ENCODE results near the gene DNAL1. TPM values are rescaled to one million over a fixed set of nuclear protein-coding genes. Genes with fewer than 3 reads are reported as not detected.

DNAL1 gene
- total RNA-seq, 5 donors from 2014 or later (not counting 1 experiment from before 2014, with no cell fraction given) = 5.5 to 7.2 (median 6.2) TPM

DNA sequence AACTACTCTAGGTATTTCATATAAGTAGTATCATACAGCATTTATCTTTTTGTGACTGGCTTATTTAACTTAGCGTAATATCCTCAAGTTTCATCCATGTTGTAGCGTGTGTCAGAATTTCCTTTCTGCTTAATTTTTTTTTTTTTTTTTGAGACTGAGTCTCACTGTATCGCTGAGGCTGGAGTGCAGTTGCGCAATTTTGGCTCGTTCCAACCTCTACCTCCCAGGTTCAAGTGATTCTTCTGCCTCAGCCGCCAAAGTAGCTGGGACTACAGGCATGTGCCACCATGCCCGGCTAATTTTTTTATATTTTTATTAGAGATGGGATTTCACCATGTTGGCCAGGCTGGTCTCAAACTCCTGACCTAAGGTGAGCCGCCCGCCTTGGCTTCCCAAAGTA, 40.5 kb downstream of the DNAL1 start:
- no peaks in the 10 kb centered on the region for H3K4me1 Mint-ChIP-seq
- H3K4me3 Mint-ChIP-seq = no peak overlapping the region
- H3K27me3 Mint-ChIP-seq = no peaks in the 10 kb centered on the region
- Histone ChIP-seq H3K27me3 (replicated peaks in 1 of 2; ENCODE audit: control insufficient read depth in 2 of 2, extremely low read depth in 1 of 2, insufficient read depth in 2 of 2, low read length in 1 of 2) (no peaks in the 10 kb centered on the region), H3K36me3 (ENCODE audit: control insufficient read depth in 2 of 2, extremely low read depth in 1 of 2, insufficient read depth in 1 of 2, low read length in 1 of 2) (no peaks in the 10 kb centered on the region), H3K9me3 (no peaks in the 10 kb centered on the region), H3K27ac (ENCODE audit: low read length) (no peak overlapping the region), H3K4me1 (ENCODE audit: control insufficient read depth in 1 of 2, extremely low read depth in 1 of 2, insufficient read depth in 2 of 2, low read length in 2 of 2) (no peaks in the 10 kb centered on the region), H3K4me3 (ENCODE audit: control insufficient read depth in 1 of 2, extremely low read depth in 1 of 2, low read length in 1 of 2) (no peak overlapping the region)
- no peak overlapping the region for H3K27ac Mint-ChIP-seq
- CTCF ChIA-PET = interaction anchor here in 1 of 2 donors (0.6 kb wide), 1 partner anchor 1183 kb away, joined by 4 read pairs; no protein-coding TSS in a partner anchor
- ATAC-seq (replicated peaks in 1 of 4) (no peak), DNase-seq (no peak)
- peaks cover 7% of the 10 kb centered on the region for H3K36me3 Mint-ChIP-seq
- H3K9me3 Mint-ChIP-seq = no peaks in the 10 kb centered on the region
- POLR2A ChIA-PET = interaction anchor here in 1 of 2 donors (0.6 kb wide), 1 partner anchor 9 kb away, joined by 10 read pairs; no protein-coding TSS in a partner anchor
- WGBS (ENCODE audit: insufficient coverage) = 100% methylated on average over 1 of the region's 9 CpGs

DNA sequence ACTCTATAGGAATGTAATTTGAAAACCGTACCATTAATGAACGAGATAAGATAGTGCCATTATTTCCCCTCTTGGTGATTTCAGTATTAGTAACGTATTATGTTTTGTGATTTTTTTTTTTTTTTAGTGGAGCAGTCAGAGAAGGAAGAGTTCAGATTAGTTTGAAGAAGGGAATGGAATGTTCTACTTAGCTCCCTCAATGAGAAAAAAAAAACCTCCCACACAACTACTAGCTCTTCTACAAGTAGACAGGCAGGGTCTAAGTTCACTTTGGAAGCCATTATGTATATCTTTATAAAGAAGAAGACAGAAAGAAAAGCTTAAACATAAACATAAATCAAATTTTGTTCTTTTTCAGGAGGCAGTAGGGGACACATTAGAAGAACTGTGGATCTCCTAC, 42.1 kb downstream of the DNAL1 start:
- Mint-ChIP-seq H3K27me3 (no peaks in the 10 kb centered on the region), H3K9me3 (no peaks in the 10 kb centered on the region)

DNA sequence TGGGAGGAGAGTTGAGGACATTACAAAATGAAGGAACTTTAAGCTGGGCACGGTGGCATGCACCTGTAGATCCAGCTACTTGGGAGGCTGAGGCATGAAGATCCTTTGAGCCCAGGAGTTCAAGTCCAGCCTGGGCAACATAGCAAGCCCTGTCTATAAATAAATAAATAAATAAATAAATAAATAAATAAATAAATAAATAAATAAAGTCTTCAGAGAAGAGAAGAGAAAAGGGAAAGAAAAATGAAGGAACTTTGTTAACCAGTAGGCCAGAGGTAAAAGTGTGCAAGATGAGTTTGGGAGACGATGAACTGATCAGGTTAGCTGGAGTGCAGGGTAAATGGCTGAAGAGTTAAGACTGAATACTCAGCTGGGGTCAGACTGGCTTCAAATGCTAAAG, 49.3 kb downstream of the DNAL1 start:
- Mint-ChIP-seq H3K27me3 (no peaks in the 10 kb centered on the region), H3K4me3 (no peak overlapping the region), H3K27ac (no peak overlapping the region), H3K36me3 (peaks cover 24% of the 10 kb centered on the region), H3K4me1 (peaks cover 0 to 11% (median 7%) of the 10 kb centered on the region in 3 donors), H3K9me3 (no peaks in the 10 kb centered on the region)
- Histone ChIP-seq H3K4me3 (ENCODE audit: control insufficient read depth in 1 of 2, extremely low read depth in 1 of 2, low read length in 1 of 2) (no peak overlapping the region), H3K27me3 (replicated peaks in 1 of 2; ENCODE audit: control insufficient read depth in 2 of 2, extremely low read depth in 1 of 2, insufficient read depth in 2 of 2, low read length in 1 of 2) (no peaks in the 10 kb centered on the region), H3K4me1 (ENCODE audit: control insufficient read depth in 1 of 2, extremely low read depth in 1 of 2, insufficient read depth in 2 of 2, low read length in 2 of 2) (no peaks in the 10 kb centered on the region), H3K36me3 (ENCODE audit: control insufficient read depth in 2 of 2, extremely low read depth in 1 of 2, insufficient read depth in 1 of 2, low read length in 1 of 2) (no peaks in the 10 kb centered on the region), H3K9me3 (no peaks in the 10 kb centered on the region), H3K27ac (ENCODE audit: low read length) (no peak overlapping the region)
- WGBS (ENCODE audit: insufficient coverage) = 100% methylated on average over 1 of the region's 2 CpGs
- no peak for ATAC-seq (replicated peaks in 1 of 4)
- CTCF ChIA-PET = interaction anchor here in 1 of 2 donors (0.6 kb wide), 1 partner anchor 8 kb away, joined by 3 read pairs; no protein-coding TSS in a partner anchor
- POLR2A ChIA-PET = no interaction called here
- no peak for DNase-seq

More for the DNA sequence above, 42.1 kb downstream of the DNAL1 start:
- no peaks in the 10 kb centered on the region for H3K36me3 ChIP-seq (ENCODE audit: control insufficient read depth in 2 of 2, extremely low read depth in 1 of 2, insufficient read depth in 1 of 2, low read length in 1 of 2)
- POLR2A ChIA-PET = interaction anchor here in 1 of 2 donors (0.7 kb wide), 1 partner anchor 824 kb away, joined by 3 read pairs; no protein-coding TSS in a partner anchor
- CTCF ChIA-PET = interaction anchor here in 1 of 2 donors (0.5 kb wide), 1 partner anchor 132 kb away, joined by 4 read pairs; no protein-coding TSS in a partner anchor
- no peak overlapping the region for H3K27ac ChIP-seq (ENCODE audit: low read length)
- H3K27ac Mint-ChIP-seq = no peak overlapping the region
- no CpG with 5 or more reads among the region's 3 CpGs for WGBS (ENCODE audit: insufficient coverage)
- H3K27me3 ChIP-seq (replicated peaks in 1 of 2; ENCODE audit: control insufficient read depth in 2 of 2, extremely low read depth in 1 of 2, insufficient read depth in 2 of 2, low read length in 1 of 2) = no peaks in the 10 kb centered on the region
- H3K4me1 Mint-ChIP-seq = no peaks in the 10 kb centered on the region
- no peaks in the 10 kb centered on the region for H3K9me3 ChIP-seq
- DNase-seq = no peak
- H3K4me1 ChIP-seq (ENCODE audit: control insufficient read depth in 1 of 2, extremely low read depth in 1 of 2, insufficient read depth in 2 of 2, low read length in 2 of 2) = no peaks in the 10 kb centered on the region
- no peak overlapping the region for H3K4me3 Mint-ChIP-seq
- peaks cover 7% of the 10 kb centered on the region for H3K36me3 Mint-ChIP-seq
- no peak for ATAC-seq (replicated peaks in 1 of 4)
- no peak overlapping the region for H3K4me3 ChIP-seq (ENCODE audit: control insufficient read depth in 1 of 2, extremely low read depth in 1 of 2, low read length in 1 of 2)

DNA sequence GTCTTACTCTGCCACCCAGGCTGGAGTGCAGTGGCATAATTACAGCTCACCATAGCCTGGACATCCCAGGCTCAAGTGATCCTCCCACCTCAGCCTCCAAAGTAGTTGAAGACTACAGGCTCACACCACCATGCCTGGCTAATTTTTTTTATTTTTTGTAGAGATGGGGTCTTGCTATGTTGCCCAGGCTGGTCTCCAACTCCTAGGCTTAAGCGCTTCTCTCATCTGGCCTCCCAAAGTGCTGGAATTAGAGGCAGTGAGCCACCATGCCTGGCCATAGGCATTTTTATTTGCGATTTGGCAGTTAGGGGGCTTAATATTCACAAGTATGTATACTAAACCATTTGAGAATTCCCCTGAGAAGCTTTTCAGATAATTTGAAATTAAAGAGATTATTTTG, 50.3 kb downstream of the DNAL1 start:
- Histone ChIP-seq H3K9me3 (no peaks in the 10 kb centered on the region), H3K27me3 (replicated peaks in 1 of 2; ENCODE audit: control insufficient read depth in 2 of 2, extremely low read depth in 1 of 2, insufficient read depth in 2 of 2, low read length in 1 of 2) (no peaks in the 10 kb centered on the region), H3K36me3 (ENCODE audit: control insufficient read depth in 2 of 2, extremely low read depth in 1 of 2, insufficient read depth in 1 of 2, low read length in 1 of 2) (no peaks in the 10 kb centered on the region), H3K27ac (ENCODE audit: low read length) (no peak overlapping the region), H3K4me3 (ENCODE audit: control insufficient read depth in 1 of 2, extremely low read depth in 1 of 2, low read length in 1 of 2) (no peak overlapping the region), H3K4me1 (ENCODE audit: control insufficient read depth in 1 of 2, extremely low read depth in 1 of 2, insufficient read depth in 2 of 2, low read length in 2 of 2) (no peaks in the 10 kb centered on the region)
- WGBS (ENCODE audit: insufficient coverage) = no CpG with 5 or more reads among the region's 2 CpGs
- H3K27me3 Mint-ChIP-seq = no peaks in the 10 kb centered on the region
- DNase-seq (no peak), ATAC-seq (replicated peaks in 1 of 4) (no peak)
- H3K4me1 Mint-ChIP-seq = peaks cover 0 to 11% (median 7%) of the 10 kb centered on the region in 3 donors
- POLR2A ChIA-PET = interaction anchor here in 1 of 2 donors (0.6 to 0.7 kb wide), 2 partner anchors 10 to 15 kb away, joined by 8 to 10 read pairs; no protein-coding TSS in a partner anchor
- H3K4me3 Mint-ChIP-seq = no peak overlapping the region
- CTCF ChIA-PET = no interaction called here
- no peaks in the 10 kb centered on the region for H3K9me3 Mint-ChIP-seq
- H3K36me3 Mint-ChIP-seq = peaks cover 24% of the 10 kb centered on the region
- no peak overlapping the region for H3K27ac Mint-ChIP-seq

DNA sequence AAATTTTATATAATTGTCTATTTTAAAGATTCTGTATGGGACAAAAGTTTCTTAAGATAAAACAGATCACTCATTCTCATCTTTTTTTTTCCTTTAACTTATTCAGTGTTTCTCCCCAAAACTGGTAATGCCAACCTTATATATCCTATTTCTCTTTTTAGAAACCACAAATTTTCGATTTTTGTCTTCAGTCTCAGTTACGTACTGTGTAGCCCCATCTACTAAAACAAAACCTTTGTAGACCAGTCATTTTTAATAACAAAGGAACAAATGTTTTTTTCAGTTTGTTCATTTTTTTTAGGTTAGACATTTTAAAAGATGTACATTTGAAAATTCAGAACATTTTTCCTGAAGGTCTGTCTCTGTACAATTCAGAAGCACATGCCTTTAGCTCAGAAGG, 51.2 kb downstream of the DNAL1 start:
- peaks cover 24% of the 10 kb centered on the region for H3K36me3 Mint-ChIP-seq
- POLR2A ChIA-PET = no interaction called here
- H3K4me3 Mint-ChIP-seq = no peak overlapping the region

DNA sequence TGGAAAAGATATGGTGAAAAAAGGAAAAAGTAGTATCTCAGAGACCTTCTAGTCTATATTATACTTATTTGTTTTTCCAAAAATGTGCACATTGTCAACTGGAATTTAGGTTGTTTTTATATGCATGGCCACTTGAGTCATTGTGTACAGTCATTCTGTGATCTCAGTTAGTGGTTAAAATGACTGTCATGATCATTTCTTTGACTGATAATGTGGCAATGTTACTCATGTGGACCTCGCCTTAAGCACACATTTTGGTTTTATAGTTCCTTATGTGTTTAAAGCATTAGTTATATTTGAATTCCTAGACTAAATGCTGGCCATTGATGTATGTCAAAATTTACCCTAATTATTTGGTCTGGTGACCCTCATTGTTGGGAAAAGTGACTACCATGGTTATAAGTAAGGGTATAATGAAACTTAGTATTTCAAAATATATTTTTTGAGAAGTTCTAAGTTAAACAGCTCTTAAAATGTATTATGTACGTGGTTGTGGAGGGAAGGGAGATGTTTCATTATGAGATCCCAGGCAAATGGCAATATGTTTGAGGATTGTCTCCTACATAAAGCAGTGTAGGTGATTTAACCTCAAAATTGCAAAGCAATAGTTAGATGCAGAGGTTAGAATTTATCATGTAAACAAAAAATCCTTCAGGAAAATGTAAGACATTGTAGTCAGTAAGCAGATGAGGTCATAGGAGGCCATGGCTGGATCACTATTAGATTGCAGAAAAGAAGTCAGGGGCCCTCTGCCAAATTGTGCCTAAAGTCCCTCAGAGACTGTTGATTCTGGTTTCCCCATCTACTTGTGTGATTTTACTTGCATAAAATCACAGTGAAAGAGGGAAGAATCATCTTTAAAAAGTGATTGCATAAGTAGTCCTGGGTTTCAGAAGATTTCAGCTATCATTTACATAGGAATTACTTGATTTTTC, 51.9 kb downstream of the DNAL1 start:
- peak in 1 of 4 experiments; percentile 35 for ATAC-seq (replicated peaks in 1 of 4)
- ChIA-PET POLR2A (interaction anchor here in 1 of 2 donors (0.5 kb wide), 1 partner anchor 23 kb away, joined by 3 read pairs; no protein-coding TSS in a partner anchor), CTCF (no interaction called here)
- no peaks in the 10 kb centered on the region for H3K27me3 Mint-ChIP-seq
- no peak overlapping the region for H3K27ac Mint-ChIP-seq
- H3K9me3 ChIP-seq = no peaks in the 10 kb centered on the region
- no peak overlapping the region for H3K27ac ChIP-seq (ENCODE audit: low read length)
- H3K4me1 Mint-ChIP-seq = peaks cover 0 to 13% (median 7%) of the 10 kb centered on the region in 3 donors
- H3K4me3 ChIP-seq (ENCODE audit: control insufficient read depth in 1 of 2, extremely low read depth in 1 of 2, low read length in 1 of 2) = no peak overlapping the region
- no peak overlapping the region for H3K4me3 Mint-ChIP-seq
- H3K36me3 Mint-ChIP-seq = peaks cover 24% of the 10 kb centered on the region
- no peaks in the 10 kb centered on the region for H3K27me3 ChIP-seq (replicated peaks in 1 of 2; ENCODE audit: control insufficient read depth in 2 of 2, extremely low read depth in 1 of 2, insufficient read depth in 2 of 2, low read length in 1 of 2)
- no peaks in the 10 kb centered on the region for H3K4me1 ChIP-seq (ENCODE audit: control insufficient read depth in 1 of 2, extremely low read depth in 1 of 2, insufficient read depth in 2 of 2, low read length in 2 of 2)
- no peaks in the 10 kb centered on the region for H3K9me3 Mint-ChIP-seq
- H3K36me3 ChIP-seq (ENCODE audit: control insufficient read depth in 2 of 2, extremely low read depth in 1 of 2, insufficient read depth in 1 of 2, low read length in 1 of 2) = no peaks in the 10 kb centered on the region
- no peak for DNase-seq
- 10% methylated on average over 2 of the region's 2 CpGs for WGBS (ENCODE audit: insufficient coverage)

More for the DNA sequence above, 51.2 kb downstream of the DNAL1 start:
- Mint-ChIP-seq H3K4me1 (peaks cover 0 to 13% (median 7%) of the 10 kb centered on the region in 3 donors), H3K27me3 (no peaks in the 10 kb centered on the region), H3K27ac (no peak overlapping the region), H3K9me3 (no peaks in the 10 kb centered on the region)
- DNase-seq = no peak
- CTCF ChIA-PET = no interaction called here
- Histone ChIP-seq H3K27ac (ENCODE audit: low read length) (no peak overlapping the region), H3K27me3 (replicated peaks in 1 of 2; ENCODE audit: control insufficient read depth in 2 of 2, extremely low read depth in 1 of 2, insufficient read depth in 2 of 2, low read length in 1 of 2) (no peaks in the 10 kb centered on the region), H3K9me3 (no peaks in the 10 kb centered on the region), H3K4me1 (ENCODE audit: control insufficient read depth in 1 of 2, extremely low read depth in 1 of 2, insufficient read depth in 2 of 2, low read length in 2 of 2) (no peaks in the 10 kb centered on the region), H3K36me3 (ENCODE audit: control insufficient read depth in 2 of 2, extremely low read depth in 1 of 2, insufficient read depth in 1 of 2, low read length in 1 of 2) (no peaks in the 10 kb centered on the region), H3K4me3 (ENCODE audit: control insufficient read depth in 1 of 2, extremely low read depth in 1 of 2, low read length in 1 of 2) (no peak overlapping the region)
- WGBS (ENCODE audit: insufficient coverage) = no CpG with 5 or more reads among the region's 2 CpGs
- ATAC-seq (replicated peaks in 1 of 4) = no peak

All from T-cell (primary cell).